Muscle layer of colon (tissue), 2 donors: ENCODE results near the gene TEX22.

Source experiments
- H3K27ac ChIP-seq: one replicate; pipeline ENCODE4 v1.7.0; 2013; ENCODE audit warnings: low read depth, mild to moderate bottlenecking, low read length, moderate library complexity
- H3K27me3 ChIP-seq, 2 donors: one replicate each; pipeline ENCODE4 v1.7.0; 2013; ENCODE audit warnings: low read length in 2 of 2, mild to moderate bottlenecking in 2 of 2; ENCODE audit not compliant: insufficient read depth in 2 of 2, control insufficient read depth in 1 of 2
- H3K36me3 ChIP-seq: one replicate; pipeline ENCODE4 v1.7.0; 2013; ENCODE audit warnings: mild to moderate bottlenecking, low read length; ENCODE audit not compliant: insufficient read depth
- H3K4me1 ChIP-seq: one replicate; pipeline ENCODE4 v1.7.0; 2013; ENCODE audit warnings: mild to moderate bottlenecking, low read length; ENCODE audit not compliant: insufficient read depth
- H3K4me3 ChIP-seq, 2 donors: one replicate each; pipeline ENCODE4 v1.7.0; 2013; ENCODE audit warnings: low read length in 2 of 2, low read depth in 1 of 2, mild to moderate bottlenecking in 1 of 2, moderate library complexity in 1 of 2
- H3K9ac ChIP-seq: one replicate; pipeline ENCODE4 v1.7.0; 2013; ENCODE audit warnings: low read length
- H3K9me3 ChIP-seq: one replicate; pipeline ENCODE4 v1.7.0; 2013; ENCODE audit warnings: mild to moderate bottlenecking, low read length
- donor health status: abdominal sarcoma.
- donor health status: Adenocarcinoma of cecum.

TEX22 gene

DNA sequence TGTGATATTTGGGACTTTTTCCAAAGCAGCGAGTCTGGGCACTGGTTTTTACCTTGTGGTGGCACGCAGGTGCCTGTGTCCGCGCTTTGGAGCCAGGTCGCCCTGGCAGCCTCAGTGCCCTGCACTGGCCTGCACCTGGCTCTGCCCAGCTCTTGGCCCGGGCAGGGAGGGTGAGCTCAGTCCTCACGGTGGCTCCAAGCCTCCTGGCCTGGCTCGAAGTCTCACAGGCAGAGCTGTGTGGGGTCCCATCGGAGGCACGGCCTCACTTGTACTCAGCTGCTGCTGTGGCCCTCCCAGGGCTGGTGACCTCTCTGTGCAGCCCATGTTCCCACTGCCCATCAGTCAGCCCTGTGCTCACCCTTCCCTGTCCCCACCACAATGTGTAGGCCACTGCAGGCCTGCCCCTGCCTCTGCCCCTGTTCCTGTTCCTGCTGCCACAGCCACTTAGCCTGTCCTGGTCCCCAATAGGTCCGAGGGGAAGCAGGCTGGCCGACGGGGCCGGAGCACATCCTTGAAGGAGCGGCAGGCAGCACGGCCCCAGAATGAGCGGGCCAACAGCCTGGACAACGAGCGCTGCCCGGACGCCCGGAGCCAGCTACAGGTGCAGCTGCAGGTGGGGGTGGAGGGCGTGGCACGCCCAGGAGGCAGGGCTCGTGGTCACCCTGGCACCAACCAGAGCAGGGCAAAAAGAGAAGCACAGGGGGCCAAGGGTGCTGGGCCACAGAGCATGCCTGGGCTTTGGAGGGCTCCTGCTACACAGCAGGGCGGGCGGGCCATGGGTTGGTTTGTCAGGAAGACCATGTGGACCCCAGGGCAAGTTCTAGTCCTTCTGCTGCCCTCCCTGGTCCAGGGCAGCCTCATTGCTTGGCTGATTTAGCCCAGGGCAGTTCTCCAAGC, 16.6 kb upstream of the TEX22 start:
- H3K4me3 ChIP-seq = no peak overlapping the region
- H3K4me1 ChIP-seq = no peaks in the 10 kb centered on the region
- H3K9me3 ChIP-seq = no peaks in the 10 kb centered on the region
- H3K27ac ChIP-seq = no peak overlapping the region
- no peaks in the 10 kb centered on the region for H3K36me3 ChIP-seq
- H3K9ac ChIP-seq = no peak overlapping the region
- no peaks in the 10 kb centered on the region for H3K27me3 ChIP-seq

DNA sequence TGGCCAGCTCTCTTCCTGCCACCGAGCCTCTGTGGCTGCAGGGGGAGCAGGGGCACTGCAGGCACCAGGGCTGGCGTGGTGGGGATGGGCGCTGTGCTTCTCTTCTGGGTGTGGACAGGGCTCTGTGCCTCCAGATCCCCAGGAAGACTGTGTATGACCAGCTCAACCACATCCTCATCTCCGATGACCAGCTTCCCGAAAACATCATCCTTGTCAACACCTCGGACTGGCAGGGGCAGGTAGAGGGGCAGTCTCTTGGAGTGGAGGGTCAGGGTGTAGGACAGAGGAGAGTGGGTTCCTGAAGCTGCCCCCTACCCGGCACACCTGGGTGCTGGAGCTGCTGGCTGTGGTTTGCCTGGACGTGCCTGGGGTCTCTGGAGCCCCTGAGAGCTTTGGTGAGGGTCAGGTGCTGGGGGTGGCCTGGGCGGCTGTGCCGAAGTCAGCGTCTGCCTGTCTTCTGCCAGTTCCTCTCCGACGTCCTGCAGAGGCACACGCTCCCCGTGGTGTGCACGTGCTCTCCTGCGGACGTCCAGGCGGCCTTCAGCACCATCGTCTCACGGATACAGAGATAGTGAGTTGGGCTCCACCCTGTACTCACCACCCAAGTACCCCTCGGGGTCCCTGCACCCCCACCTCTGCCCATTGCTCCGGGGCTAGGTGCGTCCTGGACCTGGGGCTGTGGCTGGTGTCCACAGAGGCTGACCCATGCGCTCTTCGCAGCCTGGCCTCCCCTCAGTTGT, 15.8 kb upstream of the TEX22 start:
- Histone ChIP-seq H3K4me1 (no peaks in the 10 kb centered on the region), H3K4me3 (no peak overlapping the region), H3K27ac (no peak overlapping the region), H3K27me3 (no peaks in the 10 kb centered on the region), H3K9me3 (no peaks in the 10 kb centered on the region), H3K9ac (no peak overlapping the region), H3K36me3 (no peaks in the 10 kb centered on the region)

DNA sequence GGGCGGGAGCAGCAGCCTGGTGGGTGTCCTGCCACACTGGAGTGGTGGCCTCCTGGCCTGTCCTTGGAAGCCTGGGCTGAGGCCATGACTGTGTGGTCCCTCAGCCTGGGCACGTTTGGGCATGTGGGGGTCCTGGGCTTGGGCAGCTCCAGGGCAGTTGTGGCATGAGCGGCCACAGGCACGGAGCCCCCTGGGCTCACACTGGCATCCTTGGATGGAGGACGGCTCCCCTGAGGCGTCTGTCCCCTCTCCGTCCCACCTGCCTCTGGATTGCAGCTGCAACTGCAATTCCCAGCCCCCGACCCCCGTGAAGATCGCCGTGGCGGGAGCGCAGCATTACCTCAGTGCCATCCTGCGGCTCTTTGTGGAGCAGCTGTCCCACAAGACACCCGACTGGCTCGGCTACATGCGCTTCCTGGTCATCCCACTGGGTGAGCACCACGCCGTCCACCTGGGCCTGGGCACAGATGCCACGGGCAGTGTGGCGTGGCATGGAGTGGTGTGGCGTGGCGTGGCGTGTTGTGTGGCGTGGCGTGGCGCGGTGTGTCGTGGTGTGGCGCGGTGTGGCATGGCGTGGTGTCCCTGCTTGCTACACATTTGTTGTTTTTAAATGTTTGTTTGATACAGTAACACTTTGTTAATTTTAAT, 15.1 kb upstream of the TEX22 start:
- Histone ChIP-seq H3K27me3 (no peaks in the 10 kb centered on the region), H3K4me1 (no peaks in the 10 kb centered on the region), H3K9me3 (no peaks in the 10 kb centered on the region), H3K27ac (no peak overlapping the region), H3K4me3 (no peak overlapping the region), H3K36me3 (no peaks in the 10 kb centered on the region), H3K9ac (no peak overlapping the region)

DNA sequence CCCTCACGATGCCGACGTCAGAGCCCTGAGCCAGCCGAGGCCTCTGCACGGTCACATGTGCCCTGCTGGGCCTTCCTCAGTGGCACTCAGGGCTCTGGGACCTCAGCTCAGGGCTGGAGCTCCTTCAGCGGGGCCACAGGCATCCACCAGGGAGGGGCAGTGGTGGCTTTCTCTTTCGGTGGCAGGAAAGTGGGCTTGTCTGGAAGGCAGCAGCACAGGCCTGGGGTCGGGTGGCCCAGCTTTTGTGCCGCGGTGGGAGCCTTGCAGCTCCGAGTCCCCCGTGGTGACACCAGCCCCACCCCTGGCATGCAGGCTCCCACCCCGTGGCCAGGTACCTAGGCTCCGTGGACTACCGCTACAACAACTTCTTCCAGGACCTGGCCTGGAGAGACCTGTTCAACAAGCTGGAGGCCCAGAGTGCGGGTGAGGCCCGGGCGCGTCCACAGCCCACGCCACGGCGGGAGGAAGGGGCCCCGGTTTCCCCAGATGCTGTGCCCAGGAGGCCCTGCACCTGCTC, 14.2 kb upstream of the TEX22 start:
- Histone ChIP-seq H3K4me3 (no peak overlapping the region), H3K27ac (no peak overlapping the region), H3K36me3 (no peaks in the 10 kb centered on the region), H3K9ac (no peak overlapping the region), H3K4me1 (no peaks in the 10 kb centered on the region), H3K27me3 (no peaks in the 10 kb centered on the region), H3K9me3 (no peaks in the 10 kb centered on the region)

DNA sequence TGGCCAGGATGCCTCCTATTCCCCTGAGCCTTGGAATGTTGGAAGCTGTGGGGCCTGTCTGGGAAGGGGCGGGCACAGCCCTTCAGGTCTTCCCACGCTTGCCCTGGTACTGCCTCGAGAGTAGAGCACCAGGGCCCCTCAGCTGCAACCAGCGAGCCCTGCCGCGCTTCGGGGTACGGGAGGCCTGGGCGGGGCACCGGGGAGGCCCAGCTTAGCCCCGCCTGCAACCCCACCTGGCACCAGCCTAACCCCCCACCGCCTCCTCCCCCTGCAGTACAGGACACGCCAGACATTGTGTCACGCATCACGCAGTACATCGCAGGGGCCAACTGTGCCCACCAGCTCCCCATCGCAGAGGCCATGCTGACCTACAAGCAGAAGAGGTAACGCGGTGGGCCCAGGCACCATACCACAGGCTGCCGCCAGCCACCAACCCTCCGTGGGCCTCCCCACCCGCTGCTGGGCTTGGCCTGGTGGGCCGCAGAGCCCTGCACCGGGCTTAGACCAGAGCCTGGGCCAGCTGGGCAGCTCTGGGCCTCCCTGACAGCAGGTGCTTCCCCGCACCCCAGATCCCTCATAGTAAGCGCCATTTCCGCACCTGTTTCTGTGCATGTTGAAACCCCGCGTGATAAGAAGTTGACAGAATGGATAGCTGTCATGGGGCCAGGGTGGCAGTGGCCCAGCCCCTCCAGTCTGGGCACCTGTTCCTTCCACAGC, 13.6 kb upstream of the TEX22 start:
- Histone ChIP-seq H3K4me1 (peaks cover 1% of the 10 kb centered on the region), H3K27me3 (no peaks in the 10 kb centered on the region), H3K9me3 (no peaks in the 10 kb centered on the region), H3K36me3 (no peaks in the 10 kb centered on the region), H3K9ac (no peak overlapping the region), H3K27ac (no peak overlapping the region), H3K4me3 (no peak overlapping the region)

DNA sequence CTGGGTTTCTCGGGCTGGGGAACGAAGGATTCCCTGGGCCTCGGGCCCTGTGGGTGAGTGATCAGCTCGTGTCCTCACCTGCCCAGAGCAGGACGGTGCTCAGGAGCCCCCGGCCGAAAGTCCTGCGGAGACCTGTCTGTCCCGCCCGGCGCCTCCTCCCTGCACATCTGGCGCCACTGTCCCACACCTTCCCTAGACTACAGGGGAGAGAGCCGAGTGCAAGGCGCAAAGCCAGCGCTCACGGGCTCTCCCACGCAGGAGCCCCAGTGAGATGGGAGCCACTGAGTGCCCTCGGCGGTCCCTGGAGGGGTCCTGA, 13.1 kb upstream of the TEX22 start:
- Histone ChIP-seq H3K27ac (no peak overlapping the region), H3K4me3 (no peak overlapping the region), H3K36me3 (no peaks in the 10 kb centered on the region), H3K27me3 (no peaks in the 10 kb centered on the region), H3K4me1 (peaks cover 3% of the 10 kb centered on the region), H3K9ac (no peak overlapping the region), H3K9me3 (no peaks in the 10 kb centered on the region)

DNA sequence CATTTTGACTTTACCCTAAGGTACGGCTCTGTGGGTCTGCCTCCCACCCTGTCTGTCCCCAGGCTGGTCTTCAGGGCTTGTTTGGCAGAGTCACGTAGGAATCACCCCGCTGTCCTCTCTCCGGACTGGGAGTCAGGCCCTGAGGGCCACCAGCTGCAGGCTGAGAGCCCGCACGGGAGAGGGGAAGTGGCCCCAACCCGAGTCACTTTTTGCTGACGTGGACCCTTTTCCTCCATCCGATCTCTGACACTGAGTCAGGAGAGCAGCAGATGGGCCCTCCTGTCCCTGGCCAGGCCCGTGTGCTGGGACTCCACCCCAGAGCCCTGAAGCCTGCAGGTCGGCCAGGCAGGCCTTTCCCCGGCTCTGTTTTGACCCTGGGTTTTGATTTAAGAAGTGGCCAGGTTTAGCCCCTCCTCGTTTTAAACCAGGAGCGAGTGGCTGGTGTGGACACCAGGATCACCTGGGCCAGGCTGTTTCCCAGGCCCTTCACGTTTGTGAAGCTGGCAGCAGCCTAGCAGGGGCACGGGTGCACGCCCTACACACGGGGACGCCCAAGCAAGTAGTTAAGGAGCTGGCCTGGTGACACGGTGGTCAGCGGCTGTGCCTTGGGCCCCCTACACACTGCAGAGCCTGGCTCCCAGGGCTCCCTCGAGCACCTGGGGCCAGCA, 12.5 kb upstream of the TEX22 start:
- Histone ChIP-seq H3K4me1 (peaks cover 3% of the 10 kb centered on the region), H3K36me3 (no peaks in the 10 kb centered on the region), H3K9me3 (no peaks in the 10 kb centered on the region), H3K9ac (no peak overlapping the region), H3K4me3 (no peak overlapping the region), H3K27me3 (no peaks in the 10 kb centered on the region), H3K27ac (no peak overlapping the region)

DNA sequence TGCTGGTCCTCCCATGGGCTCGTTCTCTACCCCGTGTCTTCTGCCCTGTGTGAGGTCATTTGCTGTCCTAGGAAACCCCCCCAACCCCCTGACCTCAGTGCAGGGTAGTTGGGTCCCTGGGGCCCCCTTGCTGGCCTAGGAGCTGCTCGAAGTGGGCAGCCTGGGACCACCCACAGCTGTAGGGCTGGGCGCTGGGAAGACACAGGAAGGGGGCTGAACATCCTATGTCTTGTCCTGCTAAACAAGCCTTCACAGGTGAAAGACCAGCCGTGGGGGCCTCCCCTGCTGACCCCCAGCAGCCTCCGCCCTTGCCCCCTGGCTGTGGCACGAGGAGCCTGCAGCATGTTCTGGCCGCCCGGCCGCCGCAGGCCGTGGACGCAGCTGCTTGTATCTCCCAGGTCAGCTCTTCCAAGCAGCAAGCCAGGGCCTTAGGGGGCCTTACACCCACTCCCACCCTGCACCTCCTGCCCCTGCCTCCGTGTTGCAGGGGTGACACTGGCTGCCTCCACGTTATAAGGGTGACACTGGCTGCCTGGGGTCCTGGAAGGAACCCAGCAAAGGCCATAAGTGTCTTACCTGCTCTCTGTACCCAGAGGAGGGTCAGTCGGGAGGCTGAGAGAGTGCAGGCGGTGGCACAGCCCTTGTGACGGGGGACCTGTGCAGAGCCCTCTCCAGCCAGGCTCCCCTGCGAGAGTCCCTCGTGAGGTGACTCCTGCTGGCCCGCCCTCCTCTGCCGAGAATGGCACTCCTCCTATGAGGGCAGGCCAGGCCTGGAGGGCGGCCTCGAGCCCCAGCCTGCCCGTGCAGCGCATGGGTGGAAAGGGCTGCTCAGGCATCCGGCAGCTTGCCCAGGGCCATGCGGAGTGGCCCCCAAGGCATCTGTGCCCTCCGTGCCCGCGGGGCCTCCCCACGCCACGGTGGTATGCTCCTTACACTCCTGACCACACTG, 11.5 kb upstream of the TEX22 start:
- Histone ChIP-seq H3K9me3 (no peaks in the 10 kb centered on the region), H3K36me3 (peaks cover 3% of the 10 kb centered on the region), H3K4me1 (peaks cover 3% of the 10 kb centered on the region), H3K4me3 (no peak overlapping the region), H3K9ac (no peak overlapping the region), H3K27ac (no peak overlapping the region), H3K27me3 (no peaks in the 10 kb centered on the region)

DNA sequence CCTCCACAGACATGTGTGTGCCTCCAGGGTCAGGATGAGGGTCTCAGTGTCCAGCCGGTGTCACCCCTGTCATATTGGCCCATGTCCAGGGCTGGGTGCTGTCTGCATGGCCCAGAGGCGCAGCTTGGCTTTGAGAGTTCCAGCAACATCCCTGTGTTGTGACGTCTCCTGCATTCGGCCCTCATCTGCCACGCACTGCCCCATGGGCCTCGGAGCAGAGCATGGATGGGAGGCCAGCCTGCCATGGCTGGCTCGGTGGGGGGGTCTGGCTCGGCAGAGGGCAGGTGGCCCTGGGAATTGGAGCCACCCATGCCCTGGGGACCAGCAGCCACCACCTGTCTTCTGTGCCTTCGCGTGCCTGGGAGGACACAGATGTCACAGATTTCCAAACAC, 10.8 kb upstream of the TEX22 start:
- Histone ChIP-seq H3K4me1 (peaks cover 3% of the 10 kb centered on the region), H3K36me3 (peaks cover 3% of the 10 kb centered on the region), H3K27me3 (no peaks in the 10 kb centered on the region), H3K9me3 (no peaks in the 10 kb centered on the region), H3K4me3 (no peak overlapping the region), H3K27ac (no peak overlapping the region), H3K9ac (no peak overlapping the region)
